Keratinocyte (primary cell): ENCODE measurements around the gene DAPK1. TPM values are rescaled to one million over a fixed set of nuclear protein-coding genes. Genes with fewer than 3 reads are reported as not detected.

ENCODE experiments used
- DNase-seq: peaks from one replicate; pipeline ENCODE4 v3.0.0-alpha.2; 2011; ENCODE audit warnings: low read depth, missing footprints, low spot score
- FAIRE-seq: peaks from 2 replicates; lab custom pipeline; 2011; peaks lifted over from hg19 to GRCh38; lab: Jason Lieb, UNC
- H2AFZ ChIP-seq: 2 replicates; pipeline ENCODE4 v1.6.0; 2012; ENCODE audit warnings: low read length, control low read depth, inconsistent platforms; ENCODE audit not compliant: control insufficient read depth
- H3K27ac ChIP-seq: 2 replicates; pipeline ENCODE4 v1.5.1; 2011; ENCODE audit warnings: low read length; ENCODE audit not compliant: control insufficient read depth, insufficient read depth
- H3K27me3 ChIP-seq: 3 replicates; pipeline ENCODE4 v1.6.0; 2011; ENCODE audit warnings: low read length; ENCODE audit not compliant: control insufficient read depth, insufficient read depth; ENCODE audit errors: extremely low read depth
- H3K36me3 ChIP-seq, 2 experiments: 2 replicates in 1 of 2; 3 replicates in 1 of 2; pipeline ENCODE4 v1.5.1; 2011; ENCODE audit warnings: low read length in 2 of 2, mild to moderate bottlenecking in 1 of 2; ENCODE audit not compliant: control insufficient read depth in 2 of 2, insufficient read depth in 2 of 2; ENCODE audit errors: extremely low read depth in 1 of 2
- H3K4me1 ChIP-seq: 3 replicates; pipeline ENCODE4 v1.5.1; 2011; ENCODE audit warnings: low read length; ENCODE audit not compliant: control insufficient read depth, insufficient read depth; ENCODE audit errors: extremely low read depth
- H3K4me2 ChIP-seq: 3 replicates; pipeline ENCODE4 v1.6.0; 2011; ENCODE audit warnings: low read depth, low read length; ENCODE audit not compliant: control insufficient read depth, insufficient read depth; ENCODE audit errors: extremely low read depth
- H3K4me3 ChIP-seq, 3 experiments: fragments of 200-600 bp in 1 of 3; sonication (generic) in 1 of 3; 2 replicates in 2 of 3; 3 replicates in 1 of 3; pipeline ENCODE4 v1.5.1; 2011 to 2016; ENCODE audit warnings: low read length in 3 of 3, mild to moderate bottlenecking in 3 of 3, control low read depth in 2 of 3, inconsistent platforms in 1 of 3, low read depth in 1 of 3, mixed read lengths in 1 of 3, mixed run types in 1 of 3, moderate library complexity in 1 of 3; ENCODE audit not compliant: control insufficient read depth in 2 of 3, insufficient read depth in 2 of 3; ENCODE audit errors: extremely low read depth in 1 of 3
- H3K79me2 ChIP-seq: 2 replicates; pipeline ENCODE4 v1.6.0; 2012; ENCODE audit warnings: low read length; ENCODE audit not compliant: control insufficient read depth, insufficient read depth
- H3K9ac ChIP-seq: 3 replicates; pipeline ENCODE4 v1.6.0; 2011; ENCODE audit warnings: low read length; ENCODE audit not compliant: control insufficient read depth, insufficient read depth; ENCODE audit errors: extremely low read depth
- H3K9me1 ChIP-seq: 3 replicates; pipeline ENCODE4 v1.6.0; 2011; ENCODE audit warnings: low read length; ENCODE audit not compliant: control insufficient read depth, insufficient read depth; ENCODE audit errors: extremely low read depth
- H3K9me3 ChIP-seq: 2 replicates; pipeline ENCODE4 v1.5.1; 2012; ENCODE audit warnings: low read depth, low read length; ENCODE audit not compliant: control insufficient read depth
- H4K20me1 ChIP-seq: 3 replicates; pipeline ENCODE4 v1.6.0; 2011; ENCODE audit warnings: low read length; ENCODE audit not compliant: control insufficient read depth, insufficient read depth; ENCODE audit errors: extremely low read depth
- EZH2 ChIP-seq: IDR thresholded peaks from one replicate; pipeline ENCODE4 v1.6.1; 2012; ENCODE audit warnings: inconsistent platforms, mild to moderate bottlenecking, low read length, moderate library complexity
- dilution Hi-C: fragments of 300-500 bp; cut with MboI; formaldehyde crosslinking; loops from one replicate; pipeline ENCODE4 v1.7.0; 2020; ENCODE audit warnings: low sequenced_read_pairs; ENCODE audit not compliant: extremely low pct_ligation_motif_present
- polyA plus RNA-seq, 5 experiments: library from polyadenylated mRNA; depleted of rRNA in 3 of 5; stranded (reverse) in 3 of 5; stranded (forward) in 1 of 5; unstranded in 1 of 5; fragments of >200 nt; gene quantifications; 1 replicate in 1 of 5; 2 replicates in 3 of 5; 3 replicates in 1 of 5; pipeline versions ENCODE4 v1.2.1 to v1.2.3, GENCODE V29; 2011 to 2012; ENCODE audit warnings: missing spikeins in 2 of 5, low read depth in 1 of 5, low replicate concordance in 1 of 5
- TF ChIP-seq, protein P1 (sequence below), 3 experiments: IDR thresholded peaks in 1 of 3; conservative IDR thresholded peaks in 1 of 3; optimal IDR thresholded peaks in 1 of 3; 2 replicates in 2 of 3; 3 replicates in 1 of 3; pipeline versions ENCODE3 to v1.5.1; 2011; ENCODE audit warnings: low read length in 3 of 3, mild to moderate bottlenecking in 3 of 3, moderate library complexity in 2 of 3, control low read depth in 1 of 3, inconsistent platforms in 1 of 3; ENCODE audit not compliant: insufficient read depth in 2 of 3; ENCODE audit errors: extremely low read depth in 1 of 3

DAPK1 gene
- polyA plus RNA-seq, 1 donor (not counting 4 experiments of a cell fraction or from before 2014, with no cell fraction given): 2.8 TPM

- no peak overlapping the region for H3K9ac ChIP-seq
- no peak overlapping the region for H3K4me2 ChIP-seq
- H3K36me3 ChIP-seq: no peaks in the 10 kb centered on the region
- H3K27me3 ChIP-seq: no peaks in the 10 kb centered on the region
- H3K4me3 ChIP-seq: no peak overlapping the region
- H3K9me3 ChIP-seq: no peaks in the 10 kb centered on the region
- H3K79me2 ChIP-seq: no peaks in the 10 kb centered on the region
- H2AFZ ChIP-seq: no peak overlapping the region
- H3K27ac ChIP-seq: no peak overlapping the region
- no peaks in the 10 kb centered on the region for H3K4me1 ChIP-seq
- no peak for DNase-seq
- dilution Hi-C loops: no loop called here
- H4K20me1 ChIP-seq: no peaks in the 10 kb centered on the region
- FAIRE-seq: no peak
- TF ChIP-seq EZH2: no peak
- TF ChIP-seq, protein P1, sequence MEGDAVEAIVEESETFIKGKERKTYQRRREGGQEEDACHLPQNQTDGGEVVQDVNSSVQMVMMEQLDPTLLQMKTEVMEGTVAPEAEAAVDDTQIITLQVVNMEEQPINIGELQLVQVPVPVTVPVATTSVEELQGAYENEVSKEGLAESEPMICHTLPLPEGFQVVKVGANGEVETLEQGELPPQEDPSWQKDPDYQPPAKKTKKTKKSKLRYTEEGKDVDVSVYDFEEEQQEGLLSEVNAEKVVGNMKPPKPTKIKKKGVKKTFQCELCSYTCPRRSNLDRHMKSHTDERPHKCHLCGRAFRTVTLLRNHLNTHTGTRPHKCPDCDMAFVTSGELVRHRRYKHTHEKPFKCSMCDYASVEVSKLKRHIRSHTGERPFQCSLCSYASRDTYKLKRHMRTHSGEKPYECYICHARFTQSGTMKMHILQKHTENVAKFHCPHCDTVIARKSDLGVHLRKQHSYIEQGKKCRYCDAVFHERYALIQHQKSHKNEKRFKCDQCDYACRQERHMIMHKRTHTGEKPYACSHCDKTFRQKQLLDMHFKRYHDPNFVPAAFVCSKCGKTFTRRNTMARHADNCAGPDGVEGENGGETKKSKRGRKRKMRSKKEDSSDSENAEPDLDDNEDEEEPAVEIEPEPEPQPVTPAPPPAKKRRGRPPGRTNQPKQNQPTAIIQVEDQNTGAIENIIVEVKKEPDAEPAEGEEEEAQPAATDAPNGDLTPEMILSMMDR (optimal IDR thresholded peaks at IDR 0.05 in 1 of 3, IDR thresholded peaks at IDR 0.05 in 1 of 3, conservative IDR thresholded peaks at IDR 0.05 in 1 of 3; ENCODE audit: extremely low read depth in 1 of 3, insufficient read depth in 2 of 3, low read length in 3 of 3): no peak
- no peaks in the 10 kb centered on the region for H3K9me1 ChIP-seq
These were observed 81.0 kb downstream of the DAPK1 start for GRCh38 chr9:87578625-87579024.

DNA sequence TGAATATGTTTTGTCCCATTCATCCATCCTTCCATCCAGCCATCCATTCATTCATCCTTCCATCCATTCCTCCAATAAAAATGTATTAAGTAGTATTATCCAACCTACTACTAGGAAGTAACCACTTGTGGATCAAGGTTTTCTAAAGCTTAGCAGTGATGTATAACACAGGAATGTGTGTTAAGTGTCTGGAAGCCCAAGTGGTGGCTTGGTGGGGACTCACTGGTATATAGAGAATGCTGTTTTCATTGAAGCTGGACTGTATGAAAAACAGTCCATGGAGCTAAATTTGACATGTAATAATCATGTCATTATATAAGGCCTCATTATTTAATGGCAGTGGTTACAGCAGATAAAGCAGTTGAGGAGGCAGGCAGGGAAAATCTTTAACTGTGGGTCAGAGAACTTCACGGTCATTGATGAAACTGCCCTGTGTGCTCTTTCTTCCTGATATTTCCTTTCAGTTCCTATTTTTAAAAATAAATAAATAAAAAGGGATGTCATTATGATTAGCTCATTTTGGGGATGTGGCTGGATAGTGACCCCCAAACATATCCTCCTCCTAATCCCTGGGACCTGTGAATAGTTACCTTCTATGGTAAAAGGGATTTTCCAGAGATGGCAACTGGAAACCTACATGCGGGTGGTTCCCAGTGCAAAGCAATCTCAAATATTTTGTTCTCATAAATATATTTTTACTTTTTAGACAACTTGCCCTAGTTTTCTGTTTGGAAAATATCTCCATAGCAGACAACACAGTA lies 82.3 kb downstream of the DAPK1 start:
- no peaks in the 10 kb centered on the region for H3K9me3 ChIP-seq
- no peaks in the 10 kb centered on the region for H3K4me1 ChIP-seq
- H3K27ac ChIP-seq: no peak overlapping the region
- H3K36me3 ChIP-seq: no peaks in the 10 kb centered on the region
- H3K4me3 ChIP-seq: no peak overlapping the region
- no peaks in the 10 kb centered on the region for H3K79me2 ChIP-seq
- H3K4me2 ChIP-seq: no peak overlapping the region
- dilution Hi-C loops: no loop called here
- FAIRE-seq (no peak), DNase-seq (no peak)
- TF ChIP-seq, protein P1 (optimal IDR thresholded peaks at IDR 0.05 in 1 of 3, IDR thresholded peaks at IDR 0.05 in 1 of 3, conservative IDR thresholded peaks at IDR 0.05 in 1 of 3; ENCODE audit: extremely low read depth in 1 of 3, insufficient read depth in 2 of 3, low read length in 3 of 3): no peak
- TF ChIP-seq EZH2: no peak
- no peak overlapping the region for H3K9ac ChIP-seq
- no peaks in the 10 kb centered on the region for H4K20me1 ChIP-seq
- no peaks in the 10 kb centered on the region for H3K27me3 ChIP-seq
- no peak overlapping the region for H2AFZ ChIP-seq
- no peaks in the 10 kb centered on the region for H3K9me1 ChIP-seq
